GM12875 (cell line): Measurements from ENCODE around the gene WDTC1.

Experiments
- H3K4me3 ChIP-seq: one replicate; pipeline ENCODE4 v1.5.1; 2011; ENCODE audit warnings: low read depth, low read length, control low read depth
- TF ChIP-seq, protein P1 (sequence below): IDR thresholded peaks from 2 replicates; pipeline ENCODE4 v1.5.1; 2011; ENCODE audit warnings: low read depth, mild to moderate bottlenecking, control low read depth, inconsistent platforms, low read length, moderate library complexity, borderline replicate concordance; ENCODE audit not compliant: insufficient read depth

Gene WDTC1

GRCh38 chr1:27257155-27257554, 22.7 kb downstream of the WDTC1 start:
- TF ChIP-seq, protein P1, sequence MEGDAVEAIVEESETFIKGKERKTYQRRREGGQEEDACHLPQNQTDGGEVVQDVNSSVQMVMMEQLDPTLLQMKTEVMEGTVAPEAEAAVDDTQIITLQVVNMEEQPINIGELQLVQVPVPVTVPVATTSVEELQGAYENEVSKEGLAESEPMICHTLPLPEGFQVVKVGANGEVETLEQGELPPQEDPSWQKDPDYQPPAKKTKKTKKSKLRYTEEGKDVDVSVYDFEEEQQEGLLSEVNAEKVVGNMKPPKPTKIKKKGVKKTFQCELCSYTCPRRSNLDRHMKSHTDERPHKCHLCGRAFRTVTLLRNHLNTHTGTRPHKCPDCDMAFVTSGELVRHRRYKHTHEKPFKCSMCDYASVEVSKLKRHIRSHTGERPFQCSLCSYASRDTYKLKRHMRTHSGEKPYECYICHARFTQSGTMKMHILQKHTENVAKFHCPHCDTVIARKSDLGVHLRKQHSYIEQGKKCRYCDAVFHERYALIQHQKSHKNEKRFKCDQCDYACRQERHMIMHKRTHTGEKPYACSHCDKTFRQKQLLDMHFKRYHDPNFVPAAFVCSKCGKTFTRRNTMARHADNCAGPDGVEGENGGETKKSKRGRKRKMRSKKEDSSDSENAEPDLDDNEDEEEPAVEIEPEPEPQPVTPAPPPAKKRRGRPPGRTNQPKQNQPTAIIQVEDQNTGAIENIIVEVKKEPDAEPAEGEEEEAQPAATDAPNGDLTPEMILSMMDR, result no peak
- no peak overlapping the region for H3K4me3 ChIP-seq

DNA sequence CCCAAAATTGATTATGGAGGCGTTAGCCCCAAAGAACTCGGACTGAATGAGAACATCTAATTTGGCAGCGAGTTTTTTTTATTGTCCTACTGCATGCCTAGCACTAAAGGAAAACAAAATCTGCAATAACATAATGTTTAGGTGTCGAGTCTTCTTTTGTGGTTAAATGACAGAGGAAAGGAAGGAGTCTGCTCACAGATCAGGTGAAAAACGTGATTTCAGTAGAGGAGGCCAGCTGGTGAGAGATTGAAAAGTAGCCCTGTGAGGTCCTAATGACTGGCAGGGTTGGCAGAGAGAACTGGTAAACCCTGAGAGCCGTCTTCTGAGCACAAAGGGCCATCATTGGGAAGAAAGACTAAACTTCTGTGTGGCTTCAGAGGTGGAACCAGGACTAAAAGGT, 24.2 kb downstream of the WDTC1 start:
- H3K4me3 ChIP-seq, result no peak overlapping the region
- TF ChIP-seq, protein P1, result no peak

- TF ChIP-seq, protein P1, result no peak
- no peak overlapping the region for H3K4me3 ChIP-seq
Observed at GRCh38 chr1:27267153-27267552, 32.7 kb downstream of the WDTC1 start.

DNA sequence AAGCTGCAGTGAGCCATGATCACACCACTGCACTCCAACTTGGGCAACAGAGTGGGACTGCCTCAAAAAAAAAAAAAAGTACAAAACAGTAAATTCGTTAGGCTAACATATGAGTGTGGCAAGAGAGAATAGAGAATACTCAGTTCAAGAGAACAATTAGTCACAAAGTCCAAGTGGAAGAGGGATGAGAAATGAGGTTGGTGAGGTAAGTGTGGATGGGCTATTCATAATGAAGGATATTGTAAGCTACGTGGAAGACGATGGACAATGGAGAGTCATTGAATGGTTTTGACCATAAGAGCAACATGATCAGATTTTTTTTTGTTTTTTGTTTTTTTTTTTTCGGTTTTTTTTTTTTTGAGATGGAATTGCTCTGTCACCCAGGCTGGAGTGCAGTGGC, 34.8 kb downstream of the WDTC1 start:
- no peak overlapping the region for H3K4me3 ChIP-seq
- TF ChIP-seq, protein P1, result no peak

- TF ChIP-seq, protein P1, result no peak
- H3K4me3 ChIP-seq, result no peak overlapping the region
Observed at GRCh38 chr1:27274204-27274603, 39.8 kb downstream of the WDTC1 start.

GRCh38 chr1:27275696-27276095, 41.3 kb downstream of the WDTC1 start:
- TF ChIP-seq, protein P1, result no peak
- H3K4me3 ChIP-seq, result no peak overlapping the region

DNA sequence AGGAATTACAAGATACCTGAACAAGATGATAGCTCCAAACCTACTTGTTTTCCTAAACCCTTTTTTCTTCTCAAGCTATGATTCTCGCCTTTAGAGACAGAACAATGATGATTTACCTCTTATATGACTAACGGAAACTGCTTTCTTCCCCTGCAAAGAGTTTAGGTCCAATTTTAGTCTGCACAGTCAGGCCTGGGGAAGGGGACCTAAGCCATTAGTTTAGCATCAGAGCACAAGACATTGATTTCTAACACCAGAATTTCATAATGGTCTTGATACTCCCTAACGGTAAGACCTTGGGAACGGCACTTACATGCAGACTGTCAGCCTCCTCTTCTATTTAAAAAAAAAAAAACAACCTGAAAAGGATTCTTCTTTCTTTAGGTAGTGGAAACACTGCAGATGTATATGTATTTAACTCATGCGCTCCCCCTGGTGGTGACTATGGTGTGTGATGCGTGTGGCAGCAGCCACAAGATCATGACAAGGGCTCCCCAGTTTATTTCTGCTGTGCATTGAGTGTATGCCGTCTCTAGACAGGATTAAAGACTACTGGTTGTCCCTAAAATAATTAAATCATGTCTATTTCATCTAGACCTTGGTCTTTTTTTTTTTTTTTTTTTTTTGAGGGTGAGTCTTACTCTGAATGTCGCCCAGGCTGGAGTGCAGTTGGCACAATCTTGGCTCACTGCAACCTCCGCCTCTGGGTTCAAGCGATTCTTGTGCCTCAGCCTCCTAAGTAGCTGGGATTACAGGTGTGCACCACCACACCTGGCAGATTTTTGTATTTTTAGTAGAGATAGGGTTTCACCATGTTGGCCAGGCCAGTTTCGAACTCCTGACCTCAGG, 50.2 kb downstream of the WDTC1 start:
- TF ChIP-seq, protein P1, result peak; percentile 73

More for the DNA sequence above, 50.2 kb downstream of the WDTC1 start:
- no peak overlapping the region for H3K4me3 ChIP-seq
